CD14-positive monocyte (primary cell): ENCODE measurements around the gene ARF5. TPM values are rescaled to one million over a fixed set of nuclear protein-coding genes. Genes with fewer than 3 reads are reported as not detected.

Experiments
- DNase-seq, 3 donors: peaks; one replicate each; pipeline ENCODE4 v3.0.0-alpha.2; 2011 to 2022
- H2AFZ ChIP-seq: 2 replicates; pipeline ENCODE4 v1.6.0; 2012; ENCODE audit warnings: mild to moderate bottlenecking, low read depth, low read length, inconsistent platforms; ENCODE audit not compliant: insufficient read depth, poor library complexity, severe bottlenecking
- H3K27ac ChIP-seq, 2 donors: 1 replicate in 1 of 2; 2 replicates in 1 of 2; pipeline ENCODE4 v1.5.1; 2012 to 2013; ENCODE audit warnings: low read length in 2 of 2, control low read depth in 1 of 2, inconsistent platforms in 1 of 2, low read depth in 1 of 2, mild to moderate bottlenecking in 1 of 2
- H3K27me3 ChIP-seq, 2 donors: one replicate each; pipeline versions ENCODE4 v1.6.0 to v1.6.1; 2011 to 2013; ENCODE audit warnings: low read length in 2 of 2; ENCODE audit not compliant: control insufficient read depth in 2 of 2, insufficient read depth in 2 of 2
- H3K36me3 ChIP-seq, 2 donors: replicated peaks in 1 of 2; 1 replicate in 1 of 2; 2 replicates in 1 of 2; pipeline versions ENCODE4 v1.5.1 to v1.6.1; 2012 to 2013; ENCODE audit warnings: low read length in 2 of 2, control low read depth in 1 of 2, inconsistent platforms in 1 of 2, mild to moderate bottlenecking in 1 of 2; ENCODE audit not compliant: insufficient read depth in 2 of 2, control insufficient read depth in 1 of 2
- H3K4me1 ChIP-seq, 2 donors: 1 replicate in 1 of 2; 2 replicates in 1 of 2; pipeline versions ENCODE4 v1.5.1 to v1.6.1; 2012 to 2013; ENCODE audit warnings: low read length in 2 of 2, control low read depth in 1 of 2, inconsistent platforms in 1 of 2, mild to moderate bottlenecking in 1 of 2, moderate library complexity in 1 of 2; ENCODE audit not compliant: insufficient read depth in 2 of 2, control insufficient read depth in 1 of 2
- H3K4me2 ChIP-seq: replicated peaks from 2 replicates; pipeline ENCODE3; 2012; ENCODE audit warnings: low read length, moderate library complexity, mild to moderate bottlenecking; ENCODE audit not compliant: poor library complexity, severe bottlenecking; ENCODE audit errors: extremely low read depth
- H3K4me3 ChIP-seq, 3 experiments: fragments of 200-600 bp in 1 of 3; sonication (generic) in 1 of 3; replicated peaks in 1 of 3; 1 replicate in 2 of 3; 2 replicates in 1 of 3; pipeline ENCODE4 v1.5.1; 2011 to 2013; ENCODE audit warnings: low read length in 3 of 3, mild to moderate bottlenecking in 3 of 3, control low read depth in 2 of 3, low read depth in 2 of 3, inconsistent platforms in 1 of 3, moderate library complexity in 1 of 3
- H3K79me2 ChIP-seq: 2 replicates; pipeline ENCODE4 v1.6.0; 2012; ENCODE audit warnings: mild to moderate bottlenecking, control low read depth, inconsistent platforms, low read length, moderate library complexity; ENCODE audit not compliant: insufficient read depth
- H3K9ac ChIP-seq: 2 replicates; pipeline ENCODE4 v1.6.0; 2017; ENCODE audit warnings: low read length, mild to moderate bottlenecking; ENCODE audit not compliant: insufficient read depth, poor library complexity, severe bottlenecking
- H3K9me3 ChIP-seq, 2 donors: replicated peaks in 1 of 2; 1 replicate in 1 of 2; 2 replicates in 1 of 2; pipeline versions ENCODE4 v1.5.1 to v1.6.1; 2012 to 2013; ENCODE audit warnings: low read length in 2 of 2, control low read depth in 1 of 2; ENCODE audit not compliant: control insufficient read depth in 1 of 2, insufficient read depth in 1 of 2
- H4K20me1 ChIP-seq: 2 replicates; pipeline ENCODE4 v1.6.0; 2012; ENCODE audit warnings: mild to moderate bottlenecking, low read length, control low read depth, moderate library complexity; ENCODE audit not compliant: insufficient read depth
- H3K27ac Mint-ChIP-seq, 7 donors: one replicate each; pipeline ENCODE4 v1.8.0; 2020; ENCODE audit warnings: mild to moderate bottlenecking in 7 of 7, mixed read lengths in 7 of 7, moderate library complexity in 6 of 7, inconsistent platforms in 2 of 7
- H3K27me3 Mint-ChIP-seq, 3 donors: one replicate each; pipeline ENCODE4 v1.8.0; 2021 to 2022; ENCODE audit warnings: low read depth in 3 of 3, mild to moderate bottlenecking in 3 of 3, mixed read lengths in 3 of 3, moderate library complexity in 3 of 3, inconsistent platforms in 1 of 3
- H3K36me3 Mint-ChIP-seq, 2 donors: one replicate each; pipeline ENCODE4 v1.8.0; 2020; ENCODE audit warnings: mixed read lengths in 2 of 2, inconsistent platforms in 1 of 2, mild to moderate bottlenecking in 1 of 2
- H3K4me1 Mint-ChIP-seq: one replicate; pipeline ENCODE4 v1.8.0; 2020; ENCODE audit warnings: mild to moderate bottlenecking, mixed read lengths
- H3K4me3 Mint-ChIP-seq, 2 donors: one replicate each; pipeline ENCODE4 v1.8.0; 2020; ENCODE audit warnings: mild to moderate bottlenecking in 2 of 2, mixed read lengths in 2 of 2, moderate library complexity in 1 of 2
- H3K9me3 Mint-ChIP-seq, 7 donors: one replicate each; pipeline ENCODE4 v1.8.0; 2020 to 2022; ENCODE audit warnings: mixed read lengths in 7 of 7, mild to moderate bottlenecking in 6 of 7, moderate library complexity in 6 of 7, inconsistent platforms in 2 of 7
- WGBS: methylation state at CpG from one replicate; pipeline ENCODE4 v1.1.5; 2013; ENCODE audit warnings: missing lambda C conversion rate; ENCODE audit not compliant: insufficient coverage; 5-methylcytosine and 5-hydroxymethylcytosine counted together
- intact Hi-C, 2 donors: fragments of 100-400 bp; cut with micrococcal nuclease; formaldehyde crosslinking; loops; one replicate each; pipeline versions ENCODE4 v1.15.0 to v1.15.1; 2023
- polyA plus RNA-seq, 3 donors: library from polyadenylated mRNA; depleted of rRNA in 1 of 3; unstranded in 2 of 3; stranded (reverse) in 1 of 3; fragments of 300-500 nt in 2 of 3; fragments of >200 nt in 1 of 3; fragmentation: Illumina TruSeq in 2 of 3; gene quantifications; 1 replicate in 2 of 3; 2 replicates in 1 of 3; pipeline ENCODE4 v1.2.3, GENCODE V29; 2012 to 2021
- TF ChIP-seq, protein P1 (sequence below): fragments of 200-600 bp; IDR thresholded peaks from one replicate; pipeline ENCODE4 v1.8.0; 2022; ENCODE audit warnings: antibody characterized with exemption, mild to moderate bottlenecking

ARF5 gene
- polyA plus RNA-seq, 3 donors, result 278 to 408 (median 313) TPM

- TF ChIP-seq, protein P1, sequence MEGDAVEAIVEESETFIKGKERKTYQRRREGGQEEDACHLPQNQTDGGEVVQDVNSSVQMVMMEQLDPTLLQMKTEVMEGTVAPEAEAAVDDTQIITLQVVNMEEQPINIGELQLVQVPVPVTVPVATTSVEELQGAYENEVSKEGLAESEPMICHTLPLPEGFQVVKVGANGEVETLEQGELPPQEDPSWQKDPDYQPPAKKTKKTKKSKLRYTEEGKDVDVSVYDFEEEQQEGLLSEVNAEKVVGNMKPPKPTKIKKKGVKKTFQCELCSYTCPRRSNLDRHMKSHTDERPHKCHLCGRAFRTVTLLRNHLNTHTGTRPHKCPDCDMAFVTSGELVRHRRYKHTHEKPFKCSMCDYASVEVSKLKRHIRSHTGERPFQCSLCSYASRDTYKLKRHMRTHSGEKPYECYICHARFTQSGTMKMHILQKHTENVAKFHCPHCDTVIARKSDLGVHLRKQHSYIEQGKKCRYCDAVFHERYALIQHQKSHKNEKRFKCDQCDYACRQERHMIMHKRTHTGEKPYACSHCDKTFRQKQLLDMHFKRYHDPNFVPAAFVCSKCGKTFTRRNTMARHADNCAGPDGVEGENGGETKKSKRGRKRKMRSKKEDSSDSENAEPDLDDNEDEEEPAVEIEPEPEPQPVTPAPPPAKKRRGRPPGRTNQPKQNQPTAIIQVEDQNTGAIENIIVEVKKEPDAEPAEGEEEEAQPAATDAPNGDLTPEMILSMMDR, result no peak
- no peak for DNase-seq
- peaks cover 42 to 70% (median 43%) of the 10 kb centered on the region in 3 donors for H3K27me3 Mint-ChIP-seq
- H4K20me1 ChIP-seq, result no peaks in the 10 kb centered on the region
- H3K79me2 ChIP-seq, result no peaks in the 10 kb centered on the region
- H2AFZ ChIP-seq, result no peak overlapping the region
- H3K4me2 ChIP-seq, result no peak overlapping the region
- H3K4me3 Mint-ChIP-seq, result peak overlapping the region in 1 of 2 donors; percentile 70
- no peak overlapping the region for H3K4me3 ChIP-seq
- peaks cover 17 to 51% of the 10 kb centered on the region in 2 donors for H3K27me3 ChIP-seq
- no peak overlapping the region for H3K27ac ChIP-seq
- peaks cover 11% of the 10 kb centered on the region for H3K4me1 Mint-ChIP-seq
- H3K9me3 ChIP-seq, result no peaks in the 10 kb centered on the region
- H3K9me3 Mint-ChIP-seq, result peaks cover 0 to 11% (median 0%) of the 10 kb centered on the region in 7 donors
- H3K27ac Mint-ChIP-seq, result no peak overlapping the region
- H3K4me1 ChIP-seq, result no peaks in the 10 kb centered on the region
- WGBS, result 5% methylated on average over 19 of the region's 27 CpGs
- no peaks in the 10 kb centered on the region for H3K36me3 Mint-ChIP-seq
- intact Hi-C loops, result no loop called here
- H3K36me3 ChIP-seq, result no peaks in the 10 kb centered on the region
- H3K9ac ChIP-seq, result no peak overlapping the region
These were observed 31.6 kb downstream of the ARF5 start for GRCh38 chr7:127619681-127620405.

DNA sequence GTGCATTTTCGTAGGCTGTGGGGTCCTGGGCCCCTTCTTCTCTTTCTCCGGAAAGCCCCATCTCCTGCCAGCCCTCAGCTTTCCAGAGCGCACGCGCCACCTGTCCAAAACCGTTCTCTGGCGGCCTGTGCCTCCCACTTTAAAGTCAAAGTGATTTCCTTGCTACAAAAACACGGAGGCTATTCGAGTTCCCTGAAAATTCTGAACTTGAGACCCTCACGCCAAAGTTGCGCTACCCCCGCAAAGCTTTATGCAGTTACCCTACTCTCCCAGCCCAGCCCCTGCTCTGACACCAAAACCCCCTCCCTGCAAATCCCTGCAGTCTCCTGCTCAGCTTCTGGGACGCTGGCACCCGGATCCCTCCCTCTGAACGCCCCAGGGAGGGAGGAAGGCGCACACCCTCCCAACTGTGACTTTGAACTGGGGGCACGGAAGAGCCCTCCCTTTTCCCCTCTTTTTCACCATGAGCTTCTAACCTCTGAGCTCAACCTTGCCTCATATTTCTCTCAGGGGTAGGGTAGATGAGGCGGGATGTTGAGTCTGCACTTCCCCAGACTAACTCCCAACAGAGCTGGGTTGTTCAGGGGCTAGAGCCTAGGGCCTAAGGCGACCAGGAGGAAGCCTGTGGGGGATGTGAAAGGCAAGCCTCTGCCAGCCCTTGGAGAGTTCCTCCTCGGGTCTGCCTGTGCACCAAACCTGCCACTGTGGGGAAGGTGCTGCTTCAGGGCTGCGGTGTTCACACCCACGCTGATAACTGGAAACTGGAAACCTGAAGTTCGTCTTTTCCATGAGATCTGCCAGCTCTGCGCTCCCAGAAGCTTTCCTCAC lies 32.4 kb downstream of the ARF5 start:
- Mint-ChIP-seq H3K4me1 (peaks cover 11% of the 10 kb centered on the region), H3K4me3 (peak overlapping the region in 1 of 2 donors; percentile 70), H3K36me3 (no peaks in the 10 kb centered on the region), H3K9me3 (peaks cover 0 to 13% (median 5%) of the 10 kb centered on the region in 7 donors), H3K27ac (no peak overlapping the region), H3K27me3 (peaks cover 38 to 66% (median 42%) of the 10 kb centered on the region in 3 donors)
- Histone ChIP-seq H3K9me3 (no peaks in the 10 kb centered on the region), H4K20me1 (no peaks in the 10 kb centered on the region), H3K4me2 (no peak overlapping the region), H3K36me3 (no peaks in the 10 kb centered on the region), H2AFZ (no peak overlapping the region), H3K4me3 (no peak overlapping the region), H3K79me2 (no peaks in the 10 kb centered on the region), H3K27me3 (peaks cover 17 to 51% of the 10 kb centered on the region in 2 donors), H3K9ac (no peak overlapping the region), H3K27ac (no peak overlapping the region), H3K4me1 (no peaks in the 10 kb centered on the region)
- DNase-seq, result no peak
- TF ChIP-seq, protein P1, result no peak
- WGBS, result 2% methylated on average over 15 of the region's 24 CpGs
- intact Hi-C loops, result no loop called here
